Endothelial cell of umbilical vein (primary cell): ENCODE data around the gene CEP44.

Experiments
- EZH2 ChIP-seq: IDR thresholded peaks from 2 replicates; pipeline ENCODE4 v1.6.1; 2012; ENCODE audit warnings: borderline replicate concordance, low read depth, mild to moderate bottlenecking, moderate library complexity, low read length, inconsistent platforms; ENCODE audit not compliant: severe bottlenecking
- FOS ChIP-seq: IDR thresholded peaks from 2 replicates; pipeline ENCODE4 v1.6.1; 2011; ENCODE audit warnings: mild to moderate bottlenecking, low read length, moderate library complexity, borderline replicate concordance; ENCODE audit not compliant: insufficient read depth
- GATA2 ChIP-seq: IDR thresholded peaks from 2 replicates; pipeline ENCODE4 v1.7.0; 2011; ENCODE audit warnings: low read depth, mild to moderate bottlenecking, moderate library complexity, mixed read lengths, low read length; ENCODE audit not compliant: insufficient read length, insufficient read depth
- JUN ChIP-seq: IDR thresholded peaks from 2 replicates; pipeline ENCODE4 v1.6.1; 2011; ENCODE audit warnings: borderline replicate concordance, low read depth; ENCODE audit not compliant: insufficient read length, insufficient read depth
- MAX ChIP-seq: IDR thresholded peaks from 2 replicates; pipeline ENCODE4 v1.6.1; 2011; ENCODE audit not compliant: insufficient read depth, insufficient read length
- POLR2A ChIP-seq: IDR thresholded peaks from 2 replicates; pipeline ENCODE4 v1.6.1; 2012; ENCODE audit warnings: low read depth, mild to moderate bottlenecking, control low read depth, low read length
- POLR2AphosphoS5 ChIP-seq: IDR thresholded peaks from 2 replicates; pipeline ENCODE4 v1.6.1; 2012; ENCODE audit warnings: low read depth, mild to moderate bottlenecking, control low read depth, low read length, moderate library complexity; ENCODE audit not compliant: insufficient read depth
- TF ChIP-seq, protein P1 (sequence below), 2 donors: IDR thresholded peaks; 1 replicate in 1 of 2; 2 replicates in 1 of 2; pipeline ENCODE4 v1.5.1; 2011; ENCODE audit warnings: low read length in 2 of 2, mild to moderate bottlenecking in 2 of 2, moderate library complexity in 2 of 2, control low read depth in 1 of 2, inconsistent platforms in 1 of 2, low read depth in 1 of 2; ENCODE audit not compliant: insufficient read depth in 1 of 2; ENCODE audit errors: extremely low read depth in 1 of 2

DNA sequence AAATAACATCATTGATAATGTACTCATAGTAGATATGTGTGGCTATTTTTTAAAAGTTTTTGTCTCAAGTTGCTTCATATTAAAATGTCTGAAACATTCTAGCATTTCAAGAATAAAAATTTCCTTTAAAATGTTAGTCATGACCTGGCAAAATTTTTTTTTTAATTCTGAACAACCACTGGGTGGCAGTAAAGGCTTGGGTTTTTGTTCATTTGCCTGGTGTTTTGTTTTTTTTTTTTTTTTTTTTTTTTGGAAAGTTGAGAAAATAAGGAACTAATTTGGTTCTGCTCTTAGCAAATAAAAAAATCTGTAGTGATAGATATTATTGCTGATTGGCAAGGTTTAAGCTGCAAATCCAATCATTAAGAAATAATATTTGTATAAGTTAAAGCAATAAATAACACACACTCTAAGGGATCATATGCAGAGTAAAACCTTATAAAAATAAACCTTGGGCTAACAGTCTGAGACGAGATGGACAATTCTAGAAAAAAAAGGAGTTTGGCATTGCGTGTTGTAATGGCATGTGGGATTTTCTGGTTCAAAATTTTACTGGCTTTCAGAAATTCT lies 81.4 kb downstream of the CEP44 start:
- TF ChIP-seq, protein P1, sequence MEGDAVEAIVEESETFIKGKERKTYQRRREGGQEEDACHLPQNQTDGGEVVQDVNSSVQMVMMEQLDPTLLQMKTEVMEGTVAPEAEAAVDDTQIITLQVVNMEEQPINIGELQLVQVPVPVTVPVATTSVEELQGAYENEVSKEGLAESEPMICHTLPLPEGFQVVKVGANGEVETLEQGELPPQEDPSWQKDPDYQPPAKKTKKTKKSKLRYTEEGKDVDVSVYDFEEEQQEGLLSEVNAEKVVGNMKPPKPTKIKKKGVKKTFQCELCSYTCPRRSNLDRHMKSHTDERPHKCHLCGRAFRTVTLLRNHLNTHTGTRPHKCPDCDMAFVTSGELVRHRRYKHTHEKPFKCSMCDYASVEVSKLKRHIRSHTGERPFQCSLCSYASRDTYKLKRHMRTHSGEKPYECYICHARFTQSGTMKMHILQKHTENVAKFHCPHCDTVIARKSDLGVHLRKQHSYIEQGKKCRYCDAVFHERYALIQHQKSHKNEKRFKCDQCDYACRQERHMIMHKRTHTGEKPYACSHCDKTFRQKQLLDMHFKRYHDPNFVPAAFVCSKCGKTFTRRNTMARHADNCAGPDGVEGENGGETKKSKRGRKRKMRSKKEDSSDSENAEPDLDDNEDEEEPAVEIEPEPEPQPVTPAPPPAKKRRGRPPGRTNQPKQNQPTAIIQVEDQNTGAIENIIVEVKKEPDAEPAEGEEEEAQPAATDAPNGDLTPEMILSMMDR (IDR thresholded peaks at IDR 0.05; ENCODE audit: extremely low read depth in 1 of 2, insufficient read depth in 1 of 2, low read depth in 1 of 2, low read length in 2 of 2), result peak; percentile 11 to 18
- TF ChIP-seq EZH2, result no peak
- no peak for TF ChIP-seq MAX
- TF ChIP-seq POLR2AphosphoS5, result no peak
- no peak for TF ChIP-seq POLR2A
- TF ChIP-seq GATA2, result no peak
- no peak for TF ChIP-seq FOS
- TF ChIP-seq JUN, result no peak
